Activated naive CD4-positive, alpha-beta T cell treated with anti-CD3 and anti-CD28 coated beads, Interleukin-2, amount 50 U/mL, for 24 hours (primary cell): ENCODE results near the gene RPS3A.
A peak's percentile ranks its signal among the peaks of the same experiment; 100 is the strongest.
"Not testable (repeated sequence)": the region's sequence is repeated elsewhere in the genome, so short reads cannot be mapped to it uniquely, and the experiment has no call there.

ENCODE experiments used
- H3K27ac Mint-ChIP-seq: one replicate; pipeline ENCODE4 v1.8.0; 2021; ENCODE audit warnings: mild to moderate bottlenecking, mixed read lengths
- H3K27me3 Mint-ChIP-seq: one replicate; pipeline ENCODE4 v1.8.0; 2021; ENCODE audit warnings: mixed read lengths
- H3K36me3 Mint-ChIP-seq: one replicate; pipeline ENCODE4 v1.8.0; 2021; ENCODE audit warnings: mixed read lengths
- H3K4me1 Mint-ChIP-seq: one replicate; pipeline ENCODE4 v1.8.0; 2021; ENCODE audit warnings: mixed read lengths
- H3K4me3 Mint-ChIP-seq: one replicate; pipeline ENCODE4 v1.8.0; 2021; ENCODE audit warnings: mild to moderate bottlenecking, mixed read lengths
- H3K9me3 Mint-ChIP-seq: one replicate; pipeline ENCODE4 v1.8.0; 2021; ENCODE audit warnings: mixed read lengths

Gene RPS3A

DNA sequence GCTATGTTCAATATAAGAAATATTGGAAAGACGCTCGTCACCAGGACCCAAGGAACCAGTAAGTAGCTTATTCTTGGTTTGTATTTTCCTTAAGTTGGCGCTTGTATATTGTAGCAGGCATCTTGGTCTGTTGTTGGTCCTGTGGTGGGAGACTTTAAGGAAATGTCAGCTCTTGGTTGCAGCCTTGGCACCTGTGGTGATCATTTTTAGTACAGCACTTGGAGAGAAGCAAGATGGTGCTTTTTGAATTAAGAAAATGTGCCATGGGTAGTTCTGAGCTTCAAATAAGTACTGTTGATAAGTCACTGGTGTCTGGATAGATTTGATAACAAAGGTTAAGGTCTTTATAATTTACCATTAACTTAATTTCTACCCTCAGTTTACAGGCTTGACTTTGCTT, 1.1 kb downstream of the RPS3A start:
- H3K4me1 Mint-ChIP-seq, result peaks cover 35% of the 10 kb centered on the region
- H3K27ac Mint-ChIP-seq, result peak overlapping the region; percentile 99
- peak overlapping the region; percentile 91 for H3K4me3 Mint-ChIP-seq
- H3K27me3 Mint-ChIP-seq, result no peaks in the 10 kb centered on the region
- no peaks in the 10 kb centered on the region for H3K9me3 Mint-ChIP-seq
- peaks cover 34% of the 10 kb centered on the region for H3K36me3 Mint-ChIP-seq

DNA sequence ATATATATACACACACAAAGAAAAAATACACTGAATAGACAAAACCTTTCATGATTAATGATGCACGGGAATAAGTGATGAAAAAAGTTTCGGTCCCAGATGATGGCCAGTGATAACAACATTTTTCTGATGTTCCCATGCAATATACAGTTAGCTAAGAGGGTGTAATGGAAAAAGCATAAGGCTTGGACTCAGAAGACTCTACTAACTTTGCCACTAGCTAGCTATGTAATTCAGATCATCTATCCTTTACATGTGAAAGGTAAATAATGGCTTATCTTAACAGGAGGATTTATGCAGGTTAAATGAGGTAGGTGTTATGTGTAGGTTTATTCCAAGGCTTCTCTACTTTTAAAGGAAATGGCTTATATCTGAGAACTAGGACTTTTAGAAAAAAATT, 4.3 kb downstream of the RPS3A start:
- Mint-ChIP-seq H3K27ac (peak overlapping the region; percentile 68), H3K36me3 (peaks cover 38% of the 10 kb centered on the region), H3K4me1 (peaks cover 32% of the 10 kb centered on the region), H3K27me3 (no peaks in the 10 kb centered on the region), H3K4me3 (peak overlapping the region; percentile 57), H3K9me3 (no peaks in the 10 kb centered on the region)

DNA sequence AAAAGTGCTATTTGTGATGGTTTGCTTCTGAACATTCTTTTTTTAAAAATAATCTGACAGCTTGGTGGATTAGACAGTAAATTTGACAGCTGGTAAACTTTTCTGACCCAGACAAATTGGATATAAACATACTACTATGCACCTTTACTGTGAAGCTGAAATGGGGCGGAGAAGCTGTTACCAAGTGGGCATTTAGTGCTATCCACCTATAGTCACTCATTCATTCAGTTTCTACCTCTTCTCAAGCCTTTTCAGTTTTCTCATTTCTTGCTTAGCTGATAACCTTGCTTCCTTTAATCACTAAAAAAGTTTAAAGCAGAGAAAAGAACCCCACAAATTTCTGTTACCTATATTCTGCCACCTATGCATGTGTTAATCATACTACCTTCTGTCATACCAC, 5.2 kb downstream of the RPS3A start:
- Mint-ChIP-seq H3K27ac (no peak overlapping the region), H3K36me3 (peaks cover 34% of the 10 kb centered on the region), H3K4me3 (no peak overlapping the region), H3K4me1 (peaks cover 30% of the 10 kb centered on the region), H3K27me3 (no peaks in the 10 kb centered on the region), H3K9me3 (no peaks in the 10 kb centered on the region)

DNA sequence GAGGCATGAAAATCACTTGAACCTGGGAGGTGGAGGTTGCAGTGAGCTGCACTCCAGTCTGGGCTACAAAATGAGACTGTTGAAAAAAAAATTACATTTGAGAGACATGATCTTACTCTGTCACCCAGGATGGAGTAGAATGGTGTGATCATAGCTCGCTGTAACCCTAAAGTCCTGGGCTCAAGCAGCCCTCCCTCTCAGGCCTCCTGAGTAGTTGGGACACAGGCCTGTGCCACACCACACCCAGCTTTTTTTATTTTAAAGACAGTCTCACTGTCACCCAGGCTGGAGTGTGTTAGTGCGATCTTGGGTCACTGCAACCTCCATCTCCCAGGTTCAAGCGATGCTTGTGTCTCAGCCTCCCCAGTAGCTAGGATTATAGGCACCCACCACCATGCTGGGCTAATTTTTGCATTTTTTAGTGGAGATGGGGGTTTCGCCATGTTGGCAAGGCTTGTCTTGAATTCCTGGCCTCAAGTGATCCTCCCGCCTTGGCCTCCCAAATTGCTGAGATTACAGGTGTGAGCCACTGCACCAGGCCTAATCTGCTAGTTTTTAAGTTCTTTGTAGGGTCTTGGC, 6.1 kb downstream of the RPS3A start:
- H3K9me3 Mint-ChIP-seq, result no peaks in the 10 kb centered on the region
- H3K36me3 Mint-ChIP-seq, result peaks cover 27% of the 10 kb centered on the region
- H3K27ac Mint-ChIP-seq, result no peak overlapping the region
- no peak overlapping the region for H3K4me3 Mint-ChIP-seq
- H3K27me3 Mint-ChIP-seq, result no peaks in the 10 kb centered on the region
- H3K4me1 Mint-ChIP-seq, result peaks cover 30% of the 10 kb centered on the region

DNA sequence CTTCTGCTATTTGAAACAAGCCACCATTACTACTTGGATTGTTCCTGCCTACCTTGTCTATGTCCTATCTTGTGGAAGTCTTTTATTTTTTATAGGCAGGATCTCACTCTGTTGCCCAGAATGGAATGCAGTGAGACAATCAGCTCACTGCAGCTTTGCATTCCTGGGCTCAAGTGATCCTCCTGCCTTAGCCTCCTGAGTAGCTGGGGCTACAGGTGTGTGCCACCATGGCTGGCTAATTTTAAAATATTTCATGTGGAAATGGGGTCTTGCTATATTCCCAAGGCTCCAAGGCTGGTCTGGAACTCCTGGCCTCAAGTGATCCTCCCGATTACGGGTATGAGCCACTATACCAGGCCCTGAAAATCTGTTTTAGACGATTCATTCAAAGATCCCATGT, 7.6 kb downstream of the RPS3A start:
- no peak overlapping the region for H3K4me3 Mint-ChIP-seq
- H3K4me1 Mint-ChIP-seq, result peaks cover 24% of the 10 kb centered on the region
- no peaks in the 10 kb centered on the region for H3K27me3 Mint-ChIP-seq
- H3K36me3 Mint-ChIP-seq, result peaks cover 16% of the 10 kb centered on the region
- H3K9me3 Mint-ChIP-seq, result no peaks in the 10 kb centered on the region
- no peak overlapping the region for H3K27ac Mint-ChIP-seq

DNA sequence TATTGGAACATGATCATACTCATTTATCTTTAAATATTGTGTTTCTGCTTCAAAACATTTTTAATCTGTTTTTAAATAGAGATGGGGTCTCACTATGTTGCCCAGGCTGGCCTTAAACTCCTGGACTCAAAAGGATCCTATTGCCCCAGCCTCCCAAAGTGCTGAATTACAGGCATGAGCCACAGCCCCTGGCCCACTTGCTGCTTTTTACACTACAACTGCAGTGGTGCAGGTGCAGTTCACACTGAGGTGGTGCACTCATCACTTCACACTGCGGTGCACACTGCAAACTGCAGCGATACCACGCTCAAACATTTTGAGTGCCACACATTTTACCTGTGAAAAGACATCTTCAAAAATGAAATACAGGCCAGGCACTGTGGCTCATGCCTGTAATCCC, 10.8 kb downstream of the RPS3A start:
- Mint-ChIP-seq H3K4me3 (no peak overlapping the region), H3K36me3 (peaks cover 7% of the 10 kb centered on the region), H3K27ac (no peak overlapping the region), H3K27me3 (no peaks in the 10 kb centered on the region), H3K4me1 (peaks cover 6% of the 10 kb centered on the region), H3K9me3 (no peaks in the 10 kb centered on the region)

DNA sequence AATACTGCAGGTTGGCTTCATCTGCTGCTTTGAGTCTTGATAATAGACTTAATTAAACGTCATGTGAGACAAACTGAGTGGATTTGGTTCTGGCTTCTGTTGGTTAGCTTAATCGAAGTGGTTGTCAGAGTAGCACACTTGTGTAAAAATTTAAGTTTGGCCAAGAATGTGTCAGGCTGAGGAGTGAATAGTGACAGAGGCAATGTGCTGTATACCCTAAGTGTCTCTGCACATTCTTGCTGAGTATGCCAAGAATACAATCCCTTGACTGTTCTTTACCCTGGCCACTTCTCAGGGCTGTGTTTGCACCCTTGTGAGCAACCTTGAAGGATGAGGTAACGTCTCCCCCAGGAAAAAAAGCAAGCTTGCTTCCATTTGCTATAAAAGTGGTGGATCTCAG, 14.9 kb downstream of the RPS3A start:
- Mint-ChIP-seq H3K27ac (no peak overlapping the region), H3K36me3 (peaks cover 2% of the 10 kb centered on the region), H3K9me3 (no peaks in the 10 kb centered on the region), H3K4me3 (no peak overlapping the region), H3K4me1 (peaks cover 4% of the 10 kb centered on the region), H3K27me3 (no peaks in the 10 kb centered on the region)

DNA sequence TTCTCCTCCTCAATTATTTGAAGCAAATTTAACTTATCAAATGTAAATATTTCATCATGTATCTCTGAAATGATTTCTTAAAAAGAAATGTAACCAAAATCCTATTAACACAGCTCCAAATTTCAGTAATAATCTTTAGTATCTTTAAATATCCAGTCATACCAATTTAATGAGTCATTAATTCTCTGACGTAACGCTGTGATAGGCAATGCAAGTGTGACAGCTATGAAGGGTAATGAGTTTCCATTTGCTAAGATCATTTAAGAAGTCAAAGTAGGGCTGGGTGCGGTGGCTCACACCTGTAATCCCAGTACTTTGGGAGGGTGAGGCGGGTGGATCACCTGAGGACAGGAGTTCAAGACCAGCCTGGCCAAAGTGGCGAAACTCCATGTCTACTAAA, 15.6 kb downstream of the RPS3A start:
- peaks cover 2% of the 10 kb centered on the region for H3K36me3 Mint-ChIP-seq
- H3K4me3 Mint-ChIP-seq, result no peak overlapping the region
- no peak overlapping the region for H3K27ac Mint-ChIP-seq
- no peaks in the 10 kb centered on the region for H3K9me3 Mint-ChIP-seq
- H3K4me1 Mint-ChIP-seq, result peaks cover 4% of the 10 kb centered on the region
- H3K27me3 Mint-ChIP-seq, result no peaks in the 10 kb centered on the region

DNA sequence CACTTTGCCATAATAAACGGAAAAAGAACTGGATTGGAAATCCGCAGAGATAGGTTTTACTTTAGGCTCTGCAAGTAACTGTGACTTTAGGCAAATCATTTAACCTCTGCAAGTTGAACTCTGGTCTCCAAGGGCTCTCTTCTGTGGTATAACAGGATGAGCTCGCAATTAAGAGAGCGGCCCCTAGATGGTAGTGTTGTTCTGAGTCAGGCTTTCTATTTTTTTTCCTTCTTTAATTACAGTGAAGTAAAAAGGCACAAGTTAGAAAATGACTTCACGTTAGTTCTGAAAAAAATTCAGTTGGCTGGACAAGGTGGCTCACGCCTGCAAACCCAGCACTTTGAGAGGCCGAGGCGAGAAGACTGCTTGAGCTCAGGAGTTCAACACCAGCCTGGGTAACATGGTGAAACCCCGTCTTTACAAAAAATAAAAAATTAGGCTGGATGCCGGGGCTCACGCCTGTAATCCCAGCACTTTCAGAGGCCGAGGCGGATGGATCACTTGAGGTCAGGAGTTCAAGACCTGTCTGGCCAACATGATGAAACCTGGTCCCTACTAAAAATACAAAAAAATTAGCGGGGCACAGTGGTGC, 18.0 kb downstream of the RPS3A start:
- Mint-ChIP-seq H3K27ac (no peak overlapping the region), H3K4me1 (peaks cover 8% of the 10 kb centered on the region), H3K36me3 (peaks cover 2% of the 10 kb centered on the region), H3K9me3 (no peaks in the 10 kb centered on the region), H3K27me3 (no peaks in the 10 kb centered on the region), H3K4me3 (no peak overlapping the region)

DNA sequence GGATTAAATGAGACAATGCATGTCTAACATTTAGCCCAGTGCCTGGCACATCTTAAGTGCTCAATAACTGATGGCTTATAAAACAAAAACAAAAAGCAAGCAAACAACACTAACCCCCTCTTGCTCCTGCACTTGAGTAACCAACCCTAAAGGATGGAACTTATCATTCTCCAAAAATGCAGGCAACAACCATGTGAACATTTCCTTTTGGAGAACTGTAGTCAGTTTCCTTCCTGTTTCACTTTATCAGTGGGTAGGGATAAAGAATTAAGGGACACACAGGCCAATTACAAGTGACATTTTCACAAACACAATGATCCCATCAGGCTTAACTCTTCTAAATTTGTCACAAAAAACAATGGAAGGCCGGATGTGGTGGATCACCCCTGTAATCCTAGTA, 30.4 kb downstream of the RPS3A start:
- no peak overlapping the region for H3K27ac Mint-ChIP-seq
- no peak overlapping the region for H3K4me3 Mint-ChIP-seq
- no peaks in the 10 kb centered on the region for H3K9me3 Mint-ChIP-seq
- H3K36me3 Mint-ChIP-seq, result no peaks in the 10 kb centered on the region
- no peaks in the 10 kb centered on the region for H3K4me1 Mint-ChIP-seq
- H3K27me3 Mint-ChIP-seq, result no peaks in the 10 kb centered on the region

DNA sequence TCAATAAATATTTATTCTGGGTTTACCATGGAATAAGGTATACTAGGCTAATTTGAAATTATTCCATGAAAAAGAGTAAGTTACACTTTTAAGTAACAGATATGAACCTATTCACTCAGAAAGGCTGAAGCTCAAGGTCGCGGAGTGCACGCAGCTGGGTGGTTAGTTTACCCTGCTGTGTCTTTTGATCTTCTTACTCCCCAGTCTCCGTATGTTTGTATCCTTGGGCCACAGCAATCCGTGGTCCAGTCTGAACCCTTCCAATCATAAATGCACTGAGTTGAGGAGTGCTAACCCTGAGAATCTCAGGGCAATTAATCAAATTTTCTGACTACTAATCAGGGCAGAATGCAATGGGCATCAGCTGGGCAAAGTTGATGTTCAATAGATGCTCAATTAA, 33.9 kb downstream of the RPS3A start:
- Mint-ChIP-seq H3K4me1 (no peaks in the 10 kb centered on the region), H3K27ac (no peak overlapping the region), H3K27me3 (no peaks in the 10 kb centered on the region), H3K36me3 (no peaks in the 10 kb centered on the region), H3K4me3 (no peak overlapping the region), H3K9me3 (no peaks in the 10 kb centered on the region)

DNA sequence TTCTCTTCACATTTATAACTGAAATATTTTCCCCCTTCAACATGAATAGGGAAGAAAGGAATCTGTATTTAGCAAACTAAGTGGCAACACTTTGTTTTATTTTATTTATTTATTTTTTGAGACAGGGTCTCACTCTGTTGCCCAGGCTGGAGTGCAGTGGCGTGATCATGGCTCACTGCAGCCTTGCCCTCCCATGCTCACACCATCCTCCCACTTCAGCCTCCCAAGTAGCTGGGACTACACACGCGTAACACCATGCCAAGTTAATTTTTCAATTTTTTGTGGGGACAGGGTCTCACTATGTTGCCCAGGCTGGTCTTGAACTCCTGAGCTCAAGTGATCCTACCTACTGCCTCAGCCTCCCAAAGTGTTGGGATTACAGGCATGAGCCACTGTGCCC, 36.6 kb downstream of the RPS3A start:
- H3K4me1 Mint-ChIP-seq, H3K36me3 Mint-ChIP-seq, H3K9me3 Mint-ChIP-seq, H3K27me3 Mint-ChIP-seq, H3K27ac Mint-ChIP-seq, H3K4me3 Mint-ChIP-seq: not testable (repeated sequence)

DNA sequence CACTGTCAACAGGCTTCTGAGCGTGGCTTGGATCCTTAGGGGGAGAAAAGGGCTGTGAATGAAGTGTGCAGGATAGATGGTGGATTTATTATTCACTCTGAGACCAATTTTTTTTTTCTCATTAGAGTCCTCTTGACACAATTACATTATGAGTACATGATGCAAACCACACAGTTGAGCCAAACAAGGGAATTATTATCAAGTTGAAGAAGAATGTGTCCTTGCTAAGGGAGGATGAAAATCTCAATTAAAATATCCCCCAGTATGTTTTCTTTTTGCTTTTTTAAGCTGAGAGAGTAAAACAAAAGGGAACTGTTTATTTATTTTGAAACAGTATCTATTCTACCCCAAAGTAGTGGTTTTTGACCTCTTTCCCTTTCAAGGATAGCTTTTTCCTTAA, 40.4 kb downstream of the RPS3A start:
- Mint-ChIP-seq H3K9me3 (no peaks in the 10 kb centered on the region), H3K27me3 (no peaks in the 10 kb centered on the region), H3K36me3 (no peaks in the 10 kb centered on the region), H3K27ac (no peak overlapping the region), H3K4me1 (no peaks in the 10 kb centered on the region), H3K4me3 (no peak overlapping the region)

DNA sequence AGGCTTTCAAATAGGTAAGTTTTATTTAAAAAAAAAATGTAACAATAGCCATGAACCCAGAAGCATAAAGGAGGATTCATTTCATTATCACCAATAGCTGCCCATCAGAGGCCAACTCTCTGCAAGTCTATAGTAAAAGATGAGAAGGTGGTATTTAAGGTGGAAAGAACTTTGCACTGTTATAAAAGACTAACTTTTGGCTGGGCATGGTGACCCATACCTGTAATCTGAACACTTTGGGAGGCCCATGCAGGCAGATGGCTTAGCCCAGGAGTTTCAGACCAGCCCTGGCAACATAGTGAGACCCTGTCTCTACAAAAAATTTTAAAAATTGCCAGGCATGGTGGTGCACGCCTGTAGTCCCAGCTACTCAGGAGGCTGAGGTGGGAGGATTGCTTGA, 43.3 kb downstream of the RPS3A start:
- Mint-ChIP-seq H3K9me3 (no peaks in the 10 kb centered on the region), H3K36me3 (no peaks in the 10 kb centered on the region), H3K27ac (no peak overlapping the region), H3K4me1 (no peaks in the 10 kb centered on the region), H3K4me3 (no peak overlapping the region), H3K27me3 (no peaks in the 10 kb centered on the region)

DNA sequence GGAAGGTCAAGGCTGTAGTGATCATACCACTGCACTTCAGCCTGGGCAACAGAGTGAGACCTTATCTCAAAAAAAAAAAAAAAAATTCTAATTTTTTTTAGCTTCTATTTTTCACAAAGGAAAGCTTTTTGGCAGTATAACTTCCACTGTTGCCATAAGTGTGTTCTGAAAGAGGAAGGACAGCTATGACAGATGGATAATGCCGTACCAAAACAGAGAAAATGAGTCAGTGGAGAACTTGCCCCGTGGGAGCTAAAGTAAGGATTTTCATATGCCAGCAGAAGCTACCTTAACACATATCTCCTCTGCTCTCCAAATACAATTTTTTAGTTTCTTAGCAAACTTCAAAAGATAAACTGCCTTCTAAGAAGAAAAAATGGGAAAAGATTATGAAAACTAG, 43.7 kb downstream of the RPS3A start:
- no peaks in the 10 kb centered on the region for H3K4me1 Mint-ChIP-seq
- no peak overlapping the region for H3K27ac Mint-ChIP-seq

DNA sequence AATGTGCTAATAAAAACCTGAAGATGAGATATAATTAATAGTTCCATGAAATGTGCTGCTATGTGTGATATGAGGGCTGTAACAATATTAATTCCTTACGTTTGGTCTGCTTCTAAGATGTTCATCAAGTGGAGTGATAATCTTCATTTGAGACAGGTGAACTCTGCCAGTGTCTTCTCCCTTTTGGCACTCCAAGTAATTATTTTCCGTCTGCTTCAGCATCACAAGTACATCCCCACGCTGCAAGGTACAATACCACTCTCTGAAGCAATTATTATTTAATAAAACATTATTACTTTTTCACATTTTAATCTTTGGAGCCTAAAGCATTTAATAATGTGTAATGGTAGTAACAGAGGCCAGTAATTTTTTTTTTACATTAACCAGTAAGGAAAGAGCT, 44.4 kb downstream of the RPS3A start:
- H3K36me3 Mint-ChIP-seq, result no peaks in the 10 kb centered on the region
- no peak overlapping the region for H3K4me3 Mint-ChIP-seq
- H3K4me1 Mint-ChIP-seq, result no peaks in the 10 kb centered on the region
- H3K9me3 Mint-ChIP-seq, result no peaks in the 10 kb centered on the region
- H3K27me3 Mint-ChIP-seq, result no peaks in the 10 kb centered on the region
- H3K27ac Mint-ChIP-seq, result no peak overlapping the region

More for the DNA sequence above, 43.7 kb downstream of the RPS3A start:
- Mint-ChIP-seq H3K27me3 (no peaks in the 10 kb centered on the region), H3K9me3 (no peaks in the 10 kb centered on the region), H3K36me3 (no peaks in the 10 kb centered on the region), H3K4me3 (no peak overlapping the region)
